Lower lobe of right lung (tissue), 2 donors: ENCODE measurements around the gene RBM15. TPM values are rescaled to one million over a fixed set of nuclear protein-coding genes. Genes with fewer than 3 reads are reported as not detected.

Source experiments
- ATAC-seq, 2 donors: fragments of 200-7000 bp; cut with Tn5 transposase; one replicate each; pipeline ENCODE4 v1.9.1; 2020 to 2022; ENCODE audit warnings: mild to moderate bottlenecking in 2 of 2, moderate library complexity in 2 of 2
- DNase-seq: peaks from one replicate; pipeline ENCODE4 v3.0.0-alpha.2; 2020
- H3K27ac ChIP-seq: fragments of 200-600 bp; one replicate; pipeline ENCODE4 v1.8.0; 2022
- H3K27me3 ChIP-seq: fragments of 200-600 bp; one replicate; pipeline ENCODE4 v1.8.0; 2022; ENCODE audit warnings: low read depth
- H3K36me3 ChIP-seq: fragments of 200-600 bp; one replicate; pipeline ENCODE4 v1.8.0; 2022; ENCODE audit warnings: mild to moderate bottlenecking
- H3K4me1 ChIP-seq: fragments of 200-600 bp; one replicate; pipeline ENCODE4 v1.8.0; 2022
- H3K4me3 ChIP-seq: fragments of 200-600 bp; one replicate; pipeline ENCODE4 v1.8.0; 2022; ENCODE audit warnings: mild to moderate bottlenecking
- H3K9me3 ChIP-seq: fragments of 200-600 bp; one replicate; pipeline ENCODE4 v1.8.0; 2022
- intact Hi-C: fragments of 100-400 bp; cut with DNase I; formaldehyde crosslinking; loops from one replicate; pipeline ENCODE4 v1.11.0; 2022
- total RNA-seq: library from RNA; stranded (reverse); fragmentation: NEBNext Ultra II Directional; extraction: Animal tissue kit (Norgen Biotek cat#: 25700); gene quantifications from one replicate; pipeline ENCODE4 v1.2.1, GENCODE V29; 2021
- TF ChIP-seq, protein P1 (sequence below): fragments of 200-600 bp; IDR thresholded peaks from one replicate; pipeline ENCODE4 v1.8.0; 2022; ENCODE audit warnings: antibody characterized with exemption, mild to moderate bottlenecking
- donor health status: DM: no; HTN: yes; CAD: no; lungs with severe emphysema.

RBM15 gene
- total RNA-seq, 1 donor from 2014 or later = 23.3 TPM

DNA sequence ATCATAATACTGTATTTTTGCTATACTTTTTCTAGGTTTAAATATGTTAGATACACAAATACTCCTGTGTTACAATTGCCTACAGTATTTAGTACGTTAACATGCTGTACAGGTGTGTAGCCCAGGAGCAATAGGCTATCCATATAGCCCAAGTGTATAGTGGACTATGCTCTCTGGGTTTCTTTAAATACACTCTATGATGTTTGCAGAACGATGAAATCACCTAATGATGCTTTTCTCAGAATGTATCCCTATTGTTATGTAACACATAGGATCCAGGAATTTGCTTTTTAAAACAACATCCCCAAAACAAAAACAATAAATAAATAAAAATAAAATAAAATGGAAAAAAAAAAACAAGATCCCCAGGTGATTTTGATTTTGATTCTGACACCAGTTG is 18.1 kb upstream of the RBM15 start:
- Histone ChIP-seq H3K36me3 (no peaks in the 10 kb centered on the region), H3K9me3 (no peaks in the 10 kb centered on the region), H3K27me3 (no peaks in the 10 kb centered on the region), H3K27ac (no peak overlapping the region), H3K4me3 (no peak overlapping the region), H3K4me1 (no peaks in the 10 kb centered on the region)
- DNase-seq = no peak
- no peak for ATAC-seq
- intact Hi-C loops = no loop called here
- TF ChIP-seq, protein P1, sequence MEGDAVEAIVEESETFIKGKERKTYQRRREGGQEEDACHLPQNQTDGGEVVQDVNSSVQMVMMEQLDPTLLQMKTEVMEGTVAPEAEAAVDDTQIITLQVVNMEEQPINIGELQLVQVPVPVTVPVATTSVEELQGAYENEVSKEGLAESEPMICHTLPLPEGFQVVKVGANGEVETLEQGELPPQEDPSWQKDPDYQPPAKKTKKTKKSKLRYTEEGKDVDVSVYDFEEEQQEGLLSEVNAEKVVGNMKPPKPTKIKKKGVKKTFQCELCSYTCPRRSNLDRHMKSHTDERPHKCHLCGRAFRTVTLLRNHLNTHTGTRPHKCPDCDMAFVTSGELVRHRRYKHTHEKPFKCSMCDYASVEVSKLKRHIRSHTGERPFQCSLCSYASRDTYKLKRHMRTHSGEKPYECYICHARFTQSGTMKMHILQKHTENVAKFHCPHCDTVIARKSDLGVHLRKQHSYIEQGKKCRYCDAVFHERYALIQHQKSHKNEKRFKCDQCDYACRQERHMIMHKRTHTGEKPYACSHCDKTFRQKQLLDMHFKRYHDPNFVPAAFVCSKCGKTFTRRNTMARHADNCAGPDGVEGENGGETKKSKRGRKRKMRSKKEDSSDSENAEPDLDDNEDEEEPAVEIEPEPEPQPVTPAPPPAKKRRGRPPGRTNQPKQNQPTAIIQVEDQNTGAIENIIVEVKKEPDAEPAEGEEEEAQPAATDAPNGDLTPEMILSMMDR = no peak

DNA sequence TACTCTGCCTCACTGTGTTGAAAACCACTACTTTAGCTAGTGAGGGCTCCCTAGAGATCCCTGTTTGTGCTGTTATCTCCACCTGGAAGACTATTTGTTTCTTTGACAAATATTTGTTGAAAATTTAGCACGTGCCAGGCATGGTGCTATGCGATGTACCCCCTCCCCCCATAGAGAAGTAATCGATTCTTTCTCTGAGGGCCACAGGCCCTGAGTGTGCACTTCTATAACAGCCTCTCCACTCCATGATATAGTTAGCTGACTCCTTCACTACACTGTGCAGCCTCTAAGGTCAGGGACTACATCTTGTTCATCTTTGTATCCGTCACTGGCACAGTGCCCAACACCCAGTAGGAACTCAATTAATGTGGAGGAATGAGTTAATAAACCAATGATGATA is 17.3 kb upstream of the RBM15 start:
- TF ChIP-seq, protein P1 = no peak
- Histone ChIP-seq H3K27me3 (no peaks in the 10 kb centered on the region), H3K27ac (no peak overlapping the region), H3K36me3 (no peaks in the 10 kb centered on the region), H3K4me3 (no peak overlapping the region), H3K9me3 (no peaks in the 10 kb centered on the region), H3K4me1 (no peaks in the 10 kb centered on the region)
- intact Hi-C loops = no loop called here
- ATAC-seq (no peak), DNase-seq (no peak)

DNA sequence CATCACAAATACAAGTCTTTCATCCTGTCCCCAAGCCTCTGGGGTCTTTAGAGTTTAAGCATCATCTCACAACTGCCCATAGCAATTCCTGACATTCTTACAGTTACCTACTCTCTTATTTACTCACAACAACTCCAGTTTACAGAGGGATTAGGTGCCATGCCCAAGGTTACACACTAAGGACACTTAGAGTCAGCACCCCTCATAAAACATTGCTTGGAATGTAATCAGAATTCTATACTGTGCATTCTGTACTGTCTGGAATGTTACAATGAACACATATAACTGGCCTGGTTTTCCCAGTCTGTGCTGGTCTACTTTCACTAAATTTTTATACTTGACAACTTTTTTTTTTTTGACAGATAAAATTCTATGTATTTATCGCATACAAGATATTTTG is 14.5 kb upstream of the RBM15 start:
- no peaks in the 10 kb centered on the region for H3K36me3 ChIP-seq
- no peaks in the 10 kb centered on the region for H3K4me1 ChIP-seq
- DNase-seq (no peak), ATAC-seq (no peak)
- no peak overlapping the region for H3K4me3 ChIP-seq
- no peak overlapping the region for H3K27ac ChIP-seq
- TF ChIP-seq, protein P1 = no peak
- intact Hi-C loops = no loop called here
- no peaks in the 10 kb centered on the region for H3K9me3 ChIP-seq
- no peaks in the 10 kb centered on the region for H3K27me3 ChIP-seq

DNA sequence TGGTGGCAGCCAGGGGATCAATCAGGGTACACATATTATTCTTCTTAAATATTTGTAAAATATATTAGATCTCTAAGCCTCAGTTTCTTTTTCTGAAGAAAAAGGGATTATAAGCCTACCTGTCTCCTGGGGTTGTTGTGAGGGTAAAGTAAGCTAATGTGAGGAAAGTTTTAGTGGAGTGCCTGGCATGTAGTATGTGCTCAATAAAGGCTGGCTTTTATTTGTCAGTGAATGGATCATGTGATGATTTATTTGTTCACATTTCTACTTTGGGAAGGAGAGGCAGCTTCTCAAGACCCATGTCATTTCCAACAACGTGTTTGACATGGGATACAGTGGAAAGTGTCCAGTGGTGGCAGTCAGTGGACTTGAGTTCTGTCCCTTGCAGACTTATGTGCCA is 12.4 kb upstream of the RBM15 start:
- no peaks in the 10 kb centered on the region for H3K36me3 ChIP-seq
- no peak for DNase-seq
- intact Hi-C loops = no loop called here
- no peaks in the 10 kb centered on the region for H3K4me1 ChIP-seq
- no peaks in the 10 kb centered on the region for H3K27me3 ChIP-seq
- TF ChIP-seq, protein P1 = no peak
- no peak for ATAC-seq
- H3K4me3 ChIP-seq = no peak overlapping the region
- no peak overlapping the region for H3K27ac ChIP-seq
- no peaks in the 10 kb centered on the region for H3K9me3 ChIP-seq

DNA sequence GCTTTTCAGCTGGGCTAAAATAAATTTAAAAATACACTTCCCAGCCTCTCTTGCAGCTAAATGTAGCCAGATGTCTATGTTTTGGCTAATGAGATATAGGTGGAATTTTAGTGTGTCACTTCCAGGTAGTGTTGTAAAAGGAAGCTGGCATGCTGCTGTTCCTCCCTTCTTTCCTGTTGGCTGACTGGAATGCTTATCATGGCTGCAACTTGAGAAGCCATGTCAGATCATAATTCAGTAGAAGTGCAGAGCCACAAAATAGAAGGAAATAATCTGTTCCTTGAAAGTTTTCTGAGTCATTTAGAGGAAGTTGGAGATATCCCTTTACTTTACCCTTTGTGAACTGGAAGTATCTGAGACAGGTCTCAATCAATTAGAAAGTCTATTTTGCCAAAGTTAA is 10.9 kb upstream of the RBM15 start:
- TF ChIP-seq, protein P1 = no peak

DNA sequence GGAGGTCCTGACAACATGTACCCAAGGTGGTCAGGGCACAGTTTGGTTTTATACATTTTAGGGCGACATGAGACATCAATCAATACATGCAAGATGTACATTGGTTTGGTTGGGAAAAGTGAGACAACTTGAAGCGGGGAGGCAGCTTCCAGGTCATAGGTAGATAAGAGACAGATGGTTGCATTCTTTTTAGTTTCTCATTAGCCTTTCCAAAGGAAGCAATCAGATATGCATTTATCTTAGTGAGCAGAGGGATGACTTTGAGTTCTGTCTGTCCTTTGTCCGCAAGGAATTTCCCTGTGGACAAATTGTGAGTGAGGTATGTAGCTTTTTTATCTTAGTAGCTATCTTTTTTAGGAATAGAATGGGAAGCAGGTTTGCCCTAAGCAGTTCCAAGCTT is 10.5 kb upstream of the RBM15 start:
- ATAC-seq = no peak
- TF ChIP-seq, protein P1 = no peak
- DNase-seq = no peak
- no peak overlapping the region for H3K4me3 ChIP-seq
- H3K36me3 ChIP-seq = no peaks in the 10 kb centered on the region
- intact Hi-C loops = no loop called here
- H3K27ac ChIP-seq = no peak overlapping the region
- no peaks in the 10 kb centered on the region for H3K4me1 ChIP-seq
- H3K9me3 ChIP-seq = no peaks in the 10 kb centered on the region
- no peaks in the 10 kb centered on the region for H3K27me3 ChIP-seq

More for the DNA sequence above, 10.9 kb upstream of the RBM15 start:
- Histone ChIP-seq H3K9me3 (no peaks in the 10 kb centered on the region), H3K4me1 (no peaks in the 10 kb centered on the region), H3K27me3 (no peaks in the 10 kb centered on the region), H3K27ac (no peak overlapping the region), H3K36me3 (no peaks in the 10 kb centered on the region), H3K4me3 (no peak overlapping the region)
- DNase-seq = no peak
- ATAC-seq = no peak
- intact Hi-C loops = no loop called here
